ENCODE data around the gene SUPT3H.
"Not testable (repeated sequence)": the region's sequence is repeated elsewhere in the genome, so short reads cannot be mapped to it uniquely, and the experiment has no call there.

The SUPT3H gene

GRCh38 chr6:45105170-45105820, 272.4 kb downstream of the SUPT3H start:
- DNase-seq: no peak

GRCh38 chr6:45104429-45104828, 273.3 kb downstream of the SUPT3H start:
- no peak for DNase-seq

GRCh38 chr6:45098256-45098655, 279.5 kb downstream of the SUPT3H start:
- DNase-seq: no peak

GRCh38 chr6:45094831-45095230, 282.9 kb downstream of the SUPT3H start:
- no peak for DNase-seq

- no peak for DNase-seq
Observed at GRCh38 chr6:45092135-45092534, 285.6 kb downstream of the SUPT3H start.

GRCh38 chr6:45086360-45087084, 291.2 kb downstream of the SUPT3H start:
- no peak for DNase-seq

- no peak for DNase-seq
Observed at GRCh38 chr6:45084257-45084656, 293.5 kb downstream of the SUPT3H start.

- no peak for DNase-seq
Observed at GRCh38 chr6:45082091-45082490, 295.6 kb downstream of the SUPT3H start.

GRCh38 chr6:45081634-45082033, 296.1 kb downstream of the SUPT3H start:
- no peak for DNase-seq

GRCh38 chr6:45078432-45078831, 299.3 kb downstream of the SUPT3H start:
- no peak for DNase-seq

- no peak for DNase-seq
Observed at GRCh38 chr6:45076217-45076930, 301.4 kb downstream of the SUPT3H start.

- DNase-seq: no peak
Observed at GRCh38 chr6:45075246-45075645, 302.5 kb downstream of the SUPT3H start.

GRCh38 chr6:45074439-45074838, 303.3 kb downstream of the SUPT3H start:
- no peak for DNase-seq

GRCh38 chr6:45073771-45074170, 304.0 kb downstream of the SUPT3H start:
- DNase-seq: no peak

GRCh38 chr6:45072673-45073072, 305.1 kb downstream of the SUPT3H start:
- DNase-seq: no peak

GRCh38 chr6:45072016-45072415, 305.7 kb downstream of the SUPT3H start:
- no peak for DNase-seq

GRCh38 chr6:45069091-45069490, 308.6 kb downstream of the SUPT3H start:
- no peak for DNase-seq

- not testable (repeated sequence) for DNase-seq
Observed at GRCh38 chr6:45067446-45067845, 310.3 kb downstream of the SUPT3H start.

- not testable (repeated sequence) for DNase-seq
Observed at GRCh38 chr6:45062659-45063058, 315.1 kb downstream of the SUPT3H start.

- no peak for DNase-seq
Observed at GRCh38 chr6:45057711-45058110, 320.0 kb downstream of the SUPT3H start.

- DNase-seq: no peak
Observed at GRCh38 chr6:45054610-45055009, 323.1 kb downstream of the SUPT3H start.

- DNase-seq: no peak
Observed at GRCh38 chr6:45052325-45052724, 325.4 kb downstream of the SUPT3H start.

- no peak for DNase-seq
Observed at GRCh38 chr6:45049188-45049843, 328.4 kb downstream of the SUPT3H start.
